ENCODE data around the gene PRKCG.

GRCh38 chr19:53896682-53897081 is 14.7 kb downstream of the PRKCG start:
- TF ChIP-seq, protein P1, sequence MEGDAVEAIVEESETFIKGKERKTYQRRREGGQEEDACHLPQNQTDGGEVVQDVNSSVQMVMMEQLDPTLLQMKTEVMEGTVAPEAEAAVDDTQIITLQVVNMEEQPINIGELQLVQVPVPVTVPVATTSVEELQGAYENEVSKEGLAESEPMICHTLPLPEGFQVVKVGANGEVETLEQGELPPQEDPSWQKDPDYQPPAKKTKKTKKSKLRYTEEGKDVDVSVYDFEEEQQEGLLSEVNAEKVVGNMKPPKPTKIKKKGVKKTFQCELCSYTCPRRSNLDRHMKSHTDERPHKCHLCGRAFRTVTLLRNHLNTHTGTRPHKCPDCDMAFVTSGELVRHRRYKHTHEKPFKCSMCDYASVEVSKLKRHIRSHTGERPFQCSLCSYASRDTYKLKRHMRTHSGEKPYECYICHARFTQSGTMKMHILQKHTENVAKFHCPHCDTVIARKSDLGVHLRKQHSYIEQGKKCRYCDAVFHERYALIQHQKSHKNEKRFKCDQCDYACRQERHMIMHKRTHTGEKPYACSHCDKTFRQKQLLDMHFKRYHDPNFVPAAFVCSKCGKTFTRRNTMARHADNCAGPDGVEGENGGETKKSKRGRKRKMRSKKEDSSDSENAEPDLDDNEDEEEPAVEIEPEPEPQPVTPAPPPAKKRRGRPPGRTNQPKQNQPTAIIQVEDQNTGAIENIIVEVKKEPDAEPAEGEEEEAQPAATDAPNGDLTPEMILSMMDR (conservative IDR thresholded peaks at IDR 0.05), result no peak
- TF ChIP-seq EZH2 (IDR thresholded peaks at IDR 0.05; ENCODE audit: low read depth), result no peak
